ENCODE results near the gene AGAP2. TPM values are rescaled to one million over a fixed set of nuclear protein-coding genes. Genes with fewer than 3 reads are reported as not detected.

AGAP2 gene
- total RNA-seq, 6 experiments from 2014 or later = 0.14 to 0.18 (median 0.14) TPM

DNA sequence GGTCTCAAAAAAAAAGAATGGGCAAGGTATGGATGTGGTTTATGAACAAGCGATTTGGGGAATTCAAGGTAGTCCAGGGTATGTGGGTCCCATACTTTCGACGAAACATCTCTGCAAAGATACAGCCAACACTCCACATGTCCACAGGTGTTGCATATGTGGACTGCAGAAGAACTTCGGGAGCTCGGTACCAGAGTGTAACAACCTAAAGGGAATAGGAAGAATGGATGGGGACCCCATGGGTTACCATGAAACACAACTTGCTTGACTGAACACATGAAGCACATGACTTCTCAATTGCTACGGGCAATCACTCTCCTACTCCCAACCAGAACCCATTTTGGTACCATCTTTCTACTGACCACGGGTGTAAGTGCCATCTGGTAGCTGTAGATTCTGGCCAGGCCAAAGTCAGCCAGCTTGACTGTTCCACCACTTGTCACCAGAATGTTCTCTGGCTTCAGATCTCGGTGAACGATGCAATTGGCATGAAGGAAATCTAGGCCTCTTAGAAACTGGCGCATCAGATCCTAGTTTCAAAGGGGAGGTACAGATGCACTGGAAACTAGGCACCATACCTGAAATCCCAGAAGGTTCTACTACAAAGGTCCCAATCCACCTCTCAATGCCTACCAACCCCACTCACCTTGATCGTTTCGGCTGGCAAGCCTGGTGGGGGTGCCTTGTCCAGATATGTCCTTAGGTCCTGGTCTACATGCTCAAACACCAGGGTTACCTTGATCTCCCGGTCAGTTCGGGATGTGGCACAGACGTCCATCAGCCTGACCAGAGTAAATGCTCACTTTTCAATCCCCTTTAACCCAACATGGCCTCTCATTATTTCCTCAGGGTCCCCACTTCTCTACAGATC, 12.3 kb upstream of the AGAP2 start:
- TF ChIP-seq, protein P1, sequence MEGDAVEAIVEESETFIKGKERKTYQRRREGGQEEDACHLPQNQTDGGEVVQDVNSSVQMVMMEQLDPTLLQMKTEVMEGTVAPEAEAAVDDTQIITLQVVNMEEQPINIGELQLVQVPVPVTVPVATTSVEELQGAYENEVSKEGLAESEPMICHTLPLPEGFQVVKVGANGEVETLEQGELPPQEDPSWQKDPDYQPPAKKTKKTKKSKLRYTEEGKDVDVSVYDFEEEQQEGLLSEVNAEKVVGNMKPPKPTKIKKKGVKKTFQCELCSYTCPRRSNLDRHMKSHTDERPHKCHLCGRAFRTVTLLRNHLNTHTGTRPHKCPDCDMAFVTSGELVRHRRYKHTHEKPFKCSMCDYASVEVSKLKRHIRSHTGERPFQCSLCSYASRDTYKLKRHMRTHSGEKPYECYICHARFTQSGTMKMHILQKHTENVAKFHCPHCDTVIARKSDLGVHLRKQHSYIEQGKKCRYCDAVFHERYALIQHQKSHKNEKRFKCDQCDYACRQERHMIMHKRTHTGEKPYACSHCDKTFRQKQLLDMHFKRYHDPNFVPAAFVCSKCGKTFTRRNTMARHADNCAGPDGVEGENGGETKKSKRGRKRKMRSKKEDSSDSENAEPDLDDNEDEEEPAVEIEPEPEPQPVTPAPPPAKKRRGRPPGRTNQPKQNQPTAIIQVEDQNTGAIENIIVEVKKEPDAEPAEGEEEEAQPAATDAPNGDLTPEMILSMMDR (IDR thresholded peaks at IDR 0.05) = no peak
- H3K27me3 Mint-ChIP-seq (ENCODE audit: insufficient read depth) = peaks cover 13% of the 10 kb centered on the region
- peak overlapping the region; percentile 98 for H3K4me3 Mint-ChIP-seq
- peaks cover 44% of the 10 kb centered on the region for H3K4me1 Mint-ChIP-seq (ENCODE audit: low read depth)
- DNase-seq = no peak
- H3K36me3 Mint-ChIP-seq (ENCODE audit: low read depth) = peaks cover 38% of the 10 kb centered on the region
- peak overlapping the region; percentile 97 for H3K27ac Mint-ChIP-seq
- H3K9me3 Mint-ChIP-seq = no peaks in the 10 kb centered on the region

DNA sequence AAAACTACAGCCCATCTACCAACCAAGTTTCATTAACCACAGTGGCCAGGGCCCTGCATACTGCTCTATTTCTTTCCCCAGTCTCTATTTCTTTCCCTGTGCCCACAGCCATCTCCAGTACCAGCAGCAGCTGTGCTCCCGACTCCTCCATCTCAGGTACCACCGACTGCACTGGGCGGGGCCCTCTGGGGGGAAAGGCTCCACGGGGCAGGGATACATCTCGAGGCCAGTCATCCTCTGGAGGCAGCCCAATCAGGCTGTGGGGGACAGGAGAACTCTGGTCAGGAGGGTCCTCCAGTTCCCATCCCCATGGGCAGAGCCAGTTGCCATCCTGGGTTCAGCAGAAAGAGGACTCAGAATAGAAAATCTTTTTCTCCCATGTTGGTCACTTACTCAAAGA, 10.5 kb upstream of the AGAP2 start:
- TF ChIP-seq, protein P1 (IDR thresholded peaks at IDR 0.05) = no peak
- peaks cover 3% of the 10 kb centered on the region; the same call in 1 of the 2 replicates for H3K9me3 Mint-ChIP-seq
- H3K36me3 Mint-ChIP-seq (ENCODE audit: low read depth) = peaks cover 42% of the 10 kb centered on the region
- peaks cover 8% of the 10 kb centered on the region for H3K27me3 Mint-ChIP-seq (ENCODE audit: insufficient read depth)
- no peak for DNase-seq
- no peak overlapping the region for H3K27ac Mint-ChIP-seq
- H3K4me1 Mint-ChIP-seq (ENCODE audit: low read depth) = peaks cover 52% of the 10 kb centered on the region
- no peak overlapping the region for H3K4me3 Mint-ChIP-seq

DNA sequence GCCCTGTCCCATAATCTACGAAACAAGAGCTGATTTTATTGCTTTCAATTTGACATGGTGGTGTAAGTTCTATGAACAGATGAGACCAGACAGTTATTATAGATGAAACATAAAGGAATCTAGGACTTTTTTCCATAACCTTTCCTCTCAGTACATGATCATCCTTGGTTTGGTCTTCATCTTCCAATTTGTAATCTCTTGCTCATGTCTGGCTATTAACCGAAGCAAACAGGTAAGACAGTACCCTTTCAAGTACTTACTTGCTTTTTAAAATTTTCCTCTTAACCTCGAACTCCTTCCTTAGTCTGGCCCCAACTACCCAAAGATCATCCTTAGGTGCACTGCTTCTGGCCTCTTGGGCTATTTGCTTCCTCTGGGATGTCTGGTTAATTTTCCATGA, 7.5 kb upstream of the AGAP2 start:
- TF ChIP-seq, protein P1 (IDR thresholded peaks at IDR 0.05) = no peak
- Mint-ChIP-seq H3K27me3 (ENCODE audit: insufficient read depth) (peaks cover 9% of the 10 kb centered on the region), H3K27ac (peak overlapping the region; percentile 99), H3K4me1 (ENCODE audit: low read depth) (peaks cover 34% of the 10 kb centered on the region), H3K36me3 (ENCODE audit: low read depth) (peaks cover 35% of the 10 kb centered on the region), H3K4me3 (peak overlapping the region; percentile 98), H3K9me3 (peaks cover 3% of the 10 kb centered on the region; the same call in 1 of the 2 replicates)
- DNase-seq = no peak

DNA sequence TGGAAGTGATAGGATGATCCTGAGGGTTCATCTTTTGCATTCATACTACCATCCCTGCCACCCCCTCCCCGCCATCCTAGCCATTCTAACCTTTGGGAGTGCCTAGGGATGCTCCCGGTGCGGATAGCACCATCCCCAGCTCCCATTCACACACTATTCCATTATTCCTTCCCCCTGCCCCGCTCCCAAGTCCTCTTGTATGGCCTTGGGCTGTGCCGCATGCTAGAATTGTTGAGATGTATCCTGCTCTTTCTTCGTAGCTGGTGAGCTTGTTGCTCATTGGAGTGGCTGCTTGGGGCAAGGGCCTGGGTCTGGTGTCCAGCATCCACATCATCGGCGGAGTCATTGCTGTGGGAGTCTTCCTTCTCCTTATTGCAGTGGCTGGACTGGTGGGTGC, 6.9 kb upstream of the AGAP2 start:
- Mint-ChIP-seq H3K36me3 (ENCODE audit: low read depth) (peaks cover 30% of the 10 kb centered on the region), H3K27me3 (ENCODE audit: insufficient read depth) (peaks cover 15% of the 10 kb centered on the region), H3K27ac (peak overlapping the region; percentile 99), H3K4me1 (ENCODE audit: low read depth) (peaks cover 29% of the 10 kb centered on the region), H3K9me3 (peaks cover 3% of the 10 kb centered on the region; the same call in 1 of the 2 replicates), H3K4me3 (peak overlapping the region; percentile 98)
- DNase-seq = no peak
- TF ChIP-seq, protein P1 (IDR thresholded peaks at IDR 0.05) = no peak

GRCh38 chr12:57744777-57745484, 6.4 kb upstream of the AGAP2 start, which contains the start of gene TSPAN31:
Gene TSPAN31 (plus strand): TSS chr12:57745039. CDS start chr12:57745155, 116 bp downstream.
- peaks cover 26% of the 10 kb centered on the region for H3K36me3 Mint-ChIP-seq (ENCODE audit: low read depth)
- peak within 1 kb of the TSS; percentile 99 for H3K27ac Mint-ChIP-seq
- H3K9me3 Mint-ChIP-seq = peaks cover 3% of the 10 kb centered on the region; the same call in 1 of the 2 replicates
- DNase-seq = peak; percentile 95
- peaks cover 24% of the 10 kb centered on the region for H3K4me1 Mint-ChIP-seq (ENCODE audit: low read depth)
- H3K4me3 Mint-ChIP-seq = peak within 1 kb of the TSS; percentile 98
- peaks cover 18% of the 10 kb centered on the region for H3K27me3 Mint-ChIP-seq (ENCODE audit: insufficient read depth)
- TF ChIP-seq, protein P1 (IDR thresholded peaks at IDR 0.05) = no peak

Measured in HFFc6 (cell line).